SK-N-DZ (cell line): ENCODE results near the gene CEP192.
"Not testable (repeated sequence)": the region's sequence is repeated elsewhere in the genome, so short reads cannot be mapped to it uniquely, and the experiment has no call there.

Experiments
- DNase-seq: peaks from one replicate; pipeline ENCODE4 v3.0.0-alpha.2; 2015; ENCODE audit warnings: low spot score

CEP192 gene

DNA sequence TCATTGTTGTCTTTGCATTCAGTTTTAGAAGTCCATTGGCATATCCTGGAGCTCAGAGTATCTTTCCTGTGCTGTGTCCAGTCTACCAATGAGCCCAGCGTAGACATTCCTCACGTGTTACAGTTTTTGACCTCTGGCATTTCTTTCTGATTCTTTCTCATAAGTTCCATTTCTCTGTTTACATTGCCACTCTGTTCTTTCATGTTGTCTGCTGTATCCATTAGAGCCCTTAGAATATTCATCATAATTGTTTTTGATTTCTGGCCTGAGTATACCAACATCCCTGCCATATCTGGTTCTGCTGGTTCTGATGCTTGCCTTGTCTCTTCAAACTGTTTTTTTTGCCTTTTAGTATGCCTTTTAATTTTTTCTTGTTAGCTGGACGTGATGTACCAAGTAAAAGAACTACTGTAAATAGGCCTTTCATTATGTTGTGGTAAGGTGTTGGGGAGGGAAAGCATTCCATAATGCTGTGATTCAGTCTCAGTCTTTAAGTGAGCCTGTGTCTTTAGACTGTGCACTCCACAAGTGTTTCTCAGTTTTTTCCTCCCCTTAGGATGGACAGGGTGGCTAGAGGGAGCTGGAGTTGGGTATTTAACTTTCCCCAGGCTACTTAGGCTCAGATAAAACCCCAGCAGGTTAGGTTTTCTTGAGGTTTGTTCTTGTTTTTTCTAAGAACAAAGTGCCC lies 35.6 kb downstream of the CEP192 start:
- no peak for DNase-seq

DNA sequence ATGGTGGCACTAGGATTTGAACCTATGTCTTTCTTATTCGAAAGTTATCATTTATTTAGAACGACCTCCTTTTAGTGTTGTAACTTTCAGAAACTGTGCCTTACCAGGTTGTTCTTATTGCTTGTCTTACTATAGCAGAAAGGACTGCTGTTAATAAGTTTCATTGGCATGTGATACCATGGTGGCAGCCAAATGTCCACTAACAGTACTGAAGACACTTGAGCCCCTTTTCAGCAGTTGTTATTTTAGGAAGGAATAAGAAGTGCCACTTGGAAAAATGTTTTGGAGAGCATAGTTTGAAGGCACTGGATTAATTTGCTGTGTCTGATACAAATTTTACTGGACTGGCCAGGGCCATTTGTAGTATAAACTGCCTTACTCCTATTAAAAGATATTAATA lies 37.7 kb downstream of the CEP192 start:
- DNase-seq: no peak

DNA sequence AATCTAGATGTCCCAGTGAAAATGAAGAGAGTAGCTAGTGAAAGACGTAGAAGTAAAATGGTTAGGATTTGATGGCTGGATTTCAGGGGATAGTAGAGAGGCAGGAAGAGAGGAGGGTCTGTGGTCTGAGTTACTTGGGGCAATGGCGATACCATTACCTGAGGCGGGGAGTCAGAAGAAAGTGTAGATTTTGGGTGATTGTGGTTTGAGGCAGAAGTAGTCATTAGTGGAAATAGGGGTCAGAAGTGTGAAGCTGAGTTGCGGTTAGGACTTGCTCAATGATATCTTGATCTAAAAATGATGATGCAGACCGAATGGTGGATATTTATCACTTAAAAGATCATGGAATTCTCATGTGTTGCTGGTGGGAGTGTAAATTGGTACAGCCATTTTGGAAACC lies 41.0 kb downstream of the CEP192 start:
- no peak for DNase-seq

DNA sequence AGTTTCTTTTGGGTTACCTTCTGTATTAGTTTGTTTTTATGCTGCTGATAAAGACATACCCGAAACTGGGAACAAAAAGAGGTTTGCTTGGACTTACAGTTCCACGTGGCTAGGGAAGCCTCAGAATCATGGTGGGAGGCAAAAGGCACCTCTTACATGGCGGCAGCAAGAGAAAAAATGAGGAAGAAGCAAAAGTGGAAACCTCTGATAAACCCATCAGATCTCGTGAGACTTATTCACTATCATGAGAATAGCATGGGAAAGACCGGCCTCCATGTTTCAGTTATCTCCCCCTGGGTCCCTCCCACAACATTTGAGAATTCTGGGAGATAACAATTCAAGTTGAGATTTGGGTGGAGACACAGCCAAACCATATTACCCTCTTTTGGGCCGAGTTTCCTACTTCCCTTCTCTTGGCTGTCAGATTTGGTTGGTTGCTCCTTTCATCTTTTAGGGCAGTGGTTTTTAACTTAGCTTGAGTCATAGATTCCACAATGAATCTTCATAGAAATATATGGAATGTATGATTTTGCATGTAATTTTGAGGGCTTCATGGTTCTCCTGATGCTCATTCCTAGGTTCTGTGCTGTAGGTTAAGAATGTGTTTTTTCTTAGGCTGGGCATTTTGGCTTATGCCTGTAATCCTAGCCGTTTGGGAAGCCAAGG lies 44.2 kb downstream of the CEP192 start:
- no peak for DNase-seq

GRCh38 chr18:13036622-13037320 lies 45.6 kb downstream of the CEP192 start:
- DNase-seq: no peak

- no peak for DNase-seq
Observed at GRCh38 chr18:13039806-13040205, 48.6 kb downstream of the CEP192 start.

GRCh38 chr18:13043066-13043465 lies 51.9 kb downstream of the CEP192 start:
- no peak for DNase-seq

DNA sequence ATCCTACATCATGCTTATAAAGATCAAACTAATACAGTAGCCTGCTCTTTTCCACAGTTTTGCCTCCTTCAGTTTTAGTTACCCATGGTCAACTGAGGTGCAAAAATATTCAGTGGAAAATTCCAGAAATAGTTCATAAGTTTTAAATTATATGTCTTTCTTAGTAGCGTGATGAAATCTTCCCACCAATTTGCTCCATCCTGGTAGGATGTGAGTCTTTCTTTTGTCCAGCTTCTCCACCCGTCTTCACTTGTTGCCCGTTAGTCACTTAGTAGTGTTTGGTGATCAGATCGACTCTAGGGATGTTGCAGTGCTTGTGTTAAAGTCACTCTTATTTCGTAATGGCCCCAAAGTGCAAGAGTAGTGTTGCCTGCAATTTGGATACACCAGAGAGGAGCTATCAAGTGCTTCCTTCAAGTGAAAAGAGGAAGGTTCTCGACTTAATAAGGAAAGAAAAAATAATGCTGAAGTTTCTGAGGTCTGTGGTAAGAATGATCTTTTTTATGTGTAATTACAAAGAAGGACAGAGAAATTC lies 57.0 kb downstream of the CEP192 start:
- no peak for DNase-seq

DNA sequence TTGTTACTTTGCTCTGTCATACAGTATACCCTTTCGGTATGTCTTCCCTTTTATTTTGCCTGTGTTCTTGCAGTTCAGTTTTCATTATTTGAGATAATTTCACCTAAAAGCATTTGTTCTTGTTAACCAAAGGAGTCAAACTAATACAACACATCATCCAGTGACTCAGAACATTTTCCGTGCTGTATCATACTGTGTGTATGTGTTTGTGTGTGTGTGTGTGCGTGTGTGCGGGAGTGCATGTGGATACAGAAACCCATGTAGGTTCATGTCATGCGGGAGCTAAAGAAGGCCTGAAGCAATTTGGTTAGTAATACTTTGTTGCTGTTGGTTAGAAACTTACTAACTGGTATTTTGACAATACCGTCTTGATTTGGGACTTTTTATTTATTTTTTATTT lies 60.0 kb downstream of the CEP192 start:
- DNase-seq: no peak

GRCh38 chr18:13051950-13052349 lies 60.8 kb downstream of the CEP192 start:
- no peak for DNase-seq

DNA sequence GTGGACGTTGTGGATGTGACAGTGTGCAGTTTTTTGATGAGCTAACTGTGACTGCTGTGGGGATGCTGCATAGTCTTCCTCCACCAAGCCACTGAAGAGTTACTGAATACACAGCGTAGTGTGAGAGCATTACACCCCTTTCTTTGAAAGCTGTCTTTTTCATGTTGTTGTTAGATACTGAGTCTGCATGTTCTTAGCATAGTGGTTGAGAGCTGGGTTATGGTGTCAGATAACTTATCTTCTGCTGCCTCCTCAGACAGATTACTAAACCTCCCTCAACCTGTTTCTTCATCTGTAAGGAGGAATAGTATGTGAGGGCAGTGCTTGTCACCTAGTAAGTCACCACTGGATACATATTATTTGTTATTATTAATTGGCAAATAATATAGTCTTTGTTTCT lies 63.2 kb downstream of the CEP192 start:
- no peak for DNase-seq

- no peak for DNase-seq
Observed at GRCh38 chr18:13061630-13062189, 70.5 kb downstream of the CEP192 start.

DNA sequence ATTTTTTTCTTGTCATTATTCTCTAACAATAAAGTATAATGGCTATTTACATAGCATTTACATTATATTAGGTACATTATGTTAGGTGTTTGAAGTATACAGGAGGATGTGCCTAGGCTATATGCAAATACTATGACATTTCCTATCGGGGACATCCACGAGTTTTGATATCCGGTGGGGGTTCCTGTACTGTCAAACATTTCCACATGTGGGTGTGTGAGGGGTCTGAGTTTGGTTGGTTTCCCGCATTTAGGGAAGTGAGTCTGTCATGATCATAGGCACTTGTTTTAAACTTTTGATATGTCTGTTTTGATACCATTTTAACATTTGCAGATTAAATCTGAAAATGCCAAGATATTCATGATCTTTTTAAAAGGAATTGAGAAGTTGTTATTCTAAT lies 76.0 kb downstream of the CEP192 start:
- no peak for DNase-seq

DNA sequence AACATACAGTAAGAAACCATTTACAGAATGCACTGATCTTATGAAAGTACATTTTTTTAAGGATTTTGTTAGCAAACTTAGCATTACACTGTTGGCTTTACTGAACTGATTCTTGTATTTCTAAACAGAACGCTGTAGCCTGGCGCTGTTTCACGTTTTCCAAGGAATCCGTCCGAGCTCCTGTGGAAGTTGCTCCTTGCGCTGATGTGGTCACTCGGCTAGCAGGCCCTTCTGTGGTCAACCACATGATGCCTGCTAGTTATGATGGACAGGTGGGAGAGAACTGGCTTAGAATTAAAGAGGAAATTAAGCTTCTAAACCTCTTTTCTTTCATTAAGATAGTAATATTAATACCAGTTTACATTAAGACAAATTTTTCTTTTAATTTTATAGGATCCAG lies 76.8 kb downstream of the CEP192 start:
- DNase-seq: no peak

- DNase-seq: no peak
Observed at GRCh38 chr18:13070460-13070859, 79.3 kb downstream of the CEP192 start.

GRCh38 chr18:13076886-13077285 lies 85.7 kb downstream of the CEP192 start:
- no peak for DNase-seq

DNA sequence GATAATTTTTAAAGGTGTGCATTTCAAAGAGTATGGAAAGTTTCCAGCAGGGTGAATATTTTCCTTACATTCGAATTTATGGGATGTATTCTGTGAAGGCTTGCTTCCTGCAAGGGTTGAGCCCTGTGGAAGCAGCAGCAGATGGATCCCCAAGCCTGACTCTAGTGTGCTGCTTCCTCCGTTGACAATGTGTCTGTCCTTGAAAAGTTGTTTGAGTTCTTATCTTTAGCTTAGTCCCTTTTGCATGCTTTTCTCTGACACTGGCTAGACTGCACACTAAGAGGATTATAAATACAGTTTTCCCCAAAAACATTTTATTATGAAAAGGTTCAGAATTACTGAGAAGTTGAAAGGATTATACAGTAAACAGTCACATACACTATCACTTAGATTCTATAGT lies 86.3 kb downstream of the CEP192 start:
- DNase-seq: no peak

GRCh38 chr18:13078065-13078464 lies 86.9 kb downstream of the CEP192 start:
- DNase-seq: not testable (repeated sequence)

- no peak for DNase-seq
Observed at GRCh38 chr18:13086906-13087305, 95.7 kb downstream of the CEP192 start.

- no peak for DNase-seq
Observed at GRCh38 chr18:13095466-13095865, 104.3 kb downstream of the CEP192 start.

- no peak for DNase-seq
Observed at GRCh38 chr18:13096232-13096631, 105.1 kb downstream of the CEP192 start.

DNA sequence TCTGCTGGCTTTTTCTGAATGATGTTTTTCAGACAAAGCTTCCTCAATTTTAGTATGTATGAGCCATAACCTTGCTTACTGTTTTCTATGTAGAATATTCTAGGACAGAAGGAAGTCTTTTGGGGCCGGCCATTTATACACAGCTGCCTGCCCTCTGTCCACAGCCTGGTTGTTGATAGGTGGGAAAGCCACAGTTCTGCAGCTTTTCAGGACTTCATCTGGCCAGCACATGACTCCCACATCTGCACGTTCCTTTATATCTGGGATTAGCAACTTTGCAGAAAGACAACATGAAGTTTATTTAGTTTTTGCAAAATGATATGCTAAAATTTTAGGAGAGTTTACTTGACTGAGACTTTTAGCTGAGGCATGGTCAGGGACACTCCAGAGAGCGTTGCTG lies 105.6 kb downstream of the CEP192 start:
- no peak for DNase-seq
